ENCODE data around the gene GLOD5.

Gene GLOD5

DNA sequence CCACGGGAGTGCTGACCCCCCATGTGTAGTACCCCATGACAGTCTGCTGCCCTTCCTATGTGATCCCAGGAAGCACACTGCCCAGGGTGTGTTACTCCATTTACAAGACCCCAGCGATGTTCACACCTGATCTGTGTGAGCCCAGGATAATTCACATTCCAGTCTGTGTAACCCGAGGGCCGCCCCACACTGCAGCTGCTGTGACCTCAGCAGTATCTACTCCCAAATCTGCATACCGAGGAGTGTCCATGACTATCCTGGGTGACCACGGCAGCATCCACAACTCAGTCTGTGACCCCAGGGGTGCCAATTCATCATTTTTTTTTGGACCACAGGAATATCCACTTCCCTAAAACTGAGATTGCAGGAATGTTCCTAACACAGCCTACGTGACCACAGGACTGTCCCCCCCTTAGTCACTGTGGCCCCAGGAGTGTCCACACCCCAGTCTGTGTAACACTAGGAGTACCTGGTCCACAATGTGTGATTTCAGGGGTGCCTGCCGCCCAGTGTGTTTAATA lies 7.8 kb upstream of the GLOD5 start:
- no peak for TF ChIP-seq CTCF (IDR thresholded peaks at IDR 0.05)
- Histone ChIP-seq H3K4me1 (no peaks in the 10 kb centered on the region), H3K27ac (no peak overlapping the region), H3K27me3 (no peaks in the 10 kb centered on the region), H3K36me3 (no peaks in the 10 kb centered on the region), H3K4me3 (no peak overlapping the region), H3K9me3 (no peaks in the 10 kb centered on the region)
- no peak for DNase-seq
- intact Hi-C loops (cut with DNase I; ENCODE audit: low total_unique reads) = no loop called here

DNA sequence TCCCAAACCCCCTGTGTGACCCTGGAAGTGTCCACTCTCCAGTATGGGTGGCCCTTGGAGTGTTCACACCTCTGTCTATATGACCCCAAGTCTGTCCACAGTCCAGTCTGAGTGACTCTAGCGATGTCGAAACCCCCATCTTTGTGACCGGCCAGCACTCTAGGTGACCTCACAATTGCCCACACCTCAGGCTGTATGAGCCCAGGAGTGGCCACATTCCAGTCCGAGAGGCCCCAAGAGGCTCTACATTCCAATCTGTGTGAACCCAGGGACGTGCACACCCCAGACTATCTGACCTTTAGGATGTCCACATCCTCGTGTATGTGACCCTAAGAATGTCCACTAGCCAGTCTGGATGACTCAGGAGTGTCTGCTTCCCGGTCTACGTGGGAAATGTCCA lies 7.3 kb upstream of the GLOD5 start:
- Histone ChIP-seq H3K9me3 (no peaks in the 10 kb centered on the region), H3K4me3 (no peak overlapping the region), H3K27ac (no peak overlapping the region), H3K27me3 (no peaks in the 10 kb centered on the region), H3K4me1 (no peaks in the 10 kb centered on the region), H3K36me3 (no peaks in the 10 kb centered on the region)
- intact Hi-C loops (cut with DNase I; ENCODE audit: low total_unique reads) = no loop called here
- no peak for TF ChIP-seq CTCF (IDR thresholded peaks at IDR 0.05)
- no peak for DNase-seq

GRCh38 chrX:48769230-48769629 lies 7.7 kb downstream of the GLOD5 start:
- TF ChIP-seq CTCF (IDR thresholded peaks at IDR 0.05) = no peak
- Histone ChIP-seq H3K27me3 (no peaks in the 10 kb centered on the region), H3K4me1 (no peaks in the 10 kb centered on the region), H3K4me3 (no peak overlapping the region), H3K27ac (no peak overlapping the region), H3K9me3 (no peaks in the 10 kb centered on the region), H3K36me3 (no peaks in the 10 kb centered on the region)
- intact Hi-C loops (cut with DNase I; ENCODE audit: low total_unique reads) = no loop called here
- DNase-seq = no peak

- no peaks in the 10 kb centered on the region for H3K9me3 ChIP-seq
Observed at GRCh38 chrX:48770296-48770695, 8.7 kb downstream of the GLOD5 start.

GRCh38 chrX:48772602-48773001 lies 11.1 kb downstream of the GLOD5 start:
- Histone ChIP-seq H3K9me3 (no peaks in the 10 kb centered on the region), H3K4me1 (no peaks in the 10 kb centered on the region), H3K27ac (no peak overlapping the region), H3K4me3 (no peak overlapping the region), H3K27me3 (no peaks in the 10 kb centered on the region), H3K36me3 (no peaks in the 10 kb centered on the region)
- no peak for DNase-seq
- intact Hi-C loops (cut with DNase I; ENCODE audit: low total_unique reads) = no loop called here
- no peak for TF ChIP-seq CTCF (IDR thresholded peaks at IDR 0.05)

More at GRCh38 chrX:48770296-48770695, 8.7 kb downstream of the GLOD5 start:
- no peak for DNase-seq
- intact Hi-C loops (cut with DNase I; ENCODE audit: low total_unique reads) = no loop called here
- TF ChIP-seq CTCF (IDR thresholded peaks at IDR 0.05) = no peak
- Histone ChIP-seq H3K36me3 (no peaks in the 10 kb centered on the region), H3K27me3 (no peaks in the 10 kb centered on the region), H3K4me3 (no peak overlapping the region), H3K4me1 (no peaks in the 10 kb centered on the region), H3K27ac (no peak overlapping the region)

Data from tibial artery (tissue), 4 donors.